Vagina (tissue), 2 donors: ENCODE measurements around the gene PAPPA2.

Experiments
- POLR2A ChIP-seq, 2 donors: fragments of 450-650 bp; IDR thresholded peaks; one replicate each; pipeline ENCODE4 v1.6.1; 2017; ENCODE audit warnings: antibody characterized with exemption in 2 of 2, mild to moderate bottlenecking in 2 of 2, moderate library complexity in 2 of 2
- POLR2AphosphoS5 ChIP-seq, 2 donors: sonication (generic); formaldehyde crosslinking; IDR thresholded peaks; one replicate each; pipeline ENCODE4 v1.9.0; 2017; ENCODE audit warnings: antibody characterized with exemption in 2 of 2, mild to moderate bottlenecking in 2 of 2, low read depth in 1 of 2; ENCODE audit not compliant: insufficient read depth in 1 of 2
- TF ChIP-seq, protein P1 (sequence below), 3 experiments: fragments of 450-650 bp in 2 of 3; fragments of 200-600 bp in 1 of 3; sonication (generic) in 1 of 3; IDR thresholded peaks; one replicate each; pipeline ENCODE4 v1.5.1; 2017 to 2019; ENCODE audit warnings: antibody characterized with exemption in 3 of 3, mild to moderate bottlenecking in 2 of 3, moderate library complexity in 2 of 3

GRCh38 chr1:176529395-176530090, 66.6 kb downstream of the PAPPA2 start:
- TF ChIP-seq, protein P1, sequence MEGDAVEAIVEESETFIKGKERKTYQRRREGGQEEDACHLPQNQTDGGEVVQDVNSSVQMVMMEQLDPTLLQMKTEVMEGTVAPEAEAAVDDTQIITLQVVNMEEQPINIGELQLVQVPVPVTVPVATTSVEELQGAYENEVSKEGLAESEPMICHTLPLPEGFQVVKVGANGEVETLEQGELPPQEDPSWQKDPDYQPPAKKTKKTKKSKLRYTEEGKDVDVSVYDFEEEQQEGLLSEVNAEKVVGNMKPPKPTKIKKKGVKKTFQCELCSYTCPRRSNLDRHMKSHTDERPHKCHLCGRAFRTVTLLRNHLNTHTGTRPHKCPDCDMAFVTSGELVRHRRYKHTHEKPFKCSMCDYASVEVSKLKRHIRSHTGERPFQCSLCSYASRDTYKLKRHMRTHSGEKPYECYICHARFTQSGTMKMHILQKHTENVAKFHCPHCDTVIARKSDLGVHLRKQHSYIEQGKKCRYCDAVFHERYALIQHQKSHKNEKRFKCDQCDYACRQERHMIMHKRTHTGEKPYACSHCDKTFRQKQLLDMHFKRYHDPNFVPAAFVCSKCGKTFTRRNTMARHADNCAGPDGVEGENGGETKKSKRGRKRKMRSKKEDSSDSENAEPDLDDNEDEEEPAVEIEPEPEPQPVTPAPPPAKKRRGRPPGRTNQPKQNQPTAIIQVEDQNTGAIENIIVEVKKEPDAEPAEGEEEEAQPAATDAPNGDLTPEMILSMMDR (IDR thresholded peaks at IDR 0.05), result no peak
- TF ChIP-seq POLR2A (IDR thresholded peaks at IDR 0.05) (no peak), POLR2AphosphoS5 (IDR thresholded peaks at IDR 0.05; ENCODE audit: insufficient read depth in 1 of 2, low read depth in 1 of 2) (no peak)
